Gastroesophageal sphincter (tissue), 4 donors: Measurements from ENCODE around the gene SEC24B. TPM values are rescaled to one million over a fixed set of nuclear protein-coding genes. Genes with fewer than 3 reads are reported as not detected.

Experiments
- ATAC-seq: fragments of 150-250 bp; one replicate; pipeline ENCODE4 v1.9.1; 2016; ENCODE audit warnings: mild to moderate bottlenecking, moderate library complexity
- H3K27ac ChIP-seq, 4 donors: fragments of 200-600 bp; sonication (generic) in 3 of 4; 1 replicate in 3 of 4; 2 replicates in 1 of 4; pipeline ENCODE4 v1.5.1; 2016 to 2019
- H3K27me3 ChIP-seq: fragments of 200-600 bp; sonication (generic); one replicate; pipeline ENCODE4 v1.5.1; 2019
- H3K36me3 ChIP-seq, 2 donors: fragments of 200-600 bp; sonication (generic); one replicate each; pipeline ENCODE4 v1.5.1; 2019; ENCODE audit warnings: control low read depth in 1 of 2
- H3K4me1 ChIP-seq, 3 donors: fragments of 200-600 bp; sonication (generic); 1 replicate in 2 of 3; 2 replicates in 1 of 3; pipeline ENCODE4 v1.5.1; 2016 to 2019; ENCODE audit warnings: control low read depth in 2 of 3
- H3K4me3 ChIP-seq, 2 donors: fragments of 200-600 bp; sonication (generic); one replicate each; pipeline ENCODE4 v1.5.1; 2019; ENCODE audit warnings: mild to moderate bottlenecking in 1 of 2, moderate library complexity in 1 of 2
- H3K9me3 ChIP-seq, 3 donors: fragments of 200-600 bp; sonication (generic); one replicate each; pipeline ENCODE4 v1.5.1; 2017 to 2019; ENCODE audit warnings: control low read depth in 2 of 3
- EP300 ChIP-seq: sonication (generic); formaldehyde crosslinking; IDR thresholded peaks from one replicate; pipeline ENCODE4 v1.6.1; 2017; ENCODE audit warnings: antibody characterized with exemption, mild to moderate bottlenecking
- POLR2A ChIP-seq, 2 donors: fragments of 450-650 bp; IDR thresholded peaks; one replicate each; pipeline ENCODE4 v1.6.1; 2017; ENCODE audit warnings: antibody characterized with exemption in 2 of 2, mild to moderate bottlenecking in 2 of 2, moderate library complexity in 1 of 2
- POLR2AphosphoS5 ChIP-seq: sonication (generic); formaldehyde crosslinking; IDR thresholded peaks from one replicate; pipeline ENCODE4 v1.6.1; 2017; ENCODE audit warnings: antibody characterized with exemption
- WGBS, 2 donors: methylation state at CpG; one replicate each; pipeline ENCODE4 v1.1.5; 2018; ENCODE audit warnings: low coverage in 1 of 2; 5-methylcytosine and 5-hydroxymethylcytosine counted together
- total RNA-seq, 4 donors: library from RNA; depleted of rRNA; stranded (reverse); fragments of >200 nt; gene quantifications; one replicate each; pipeline ENCODE4 v1.1.0, GENCODE V29; 2016
- TF ChIP-seq, protein P1 (sequence below), 4 experiments: fragments of 200-600 bp in 2 of 4; fragments of 450-650 bp in 2 of 4; sonication (generic) in 1 of 4; IDR thresholded peaks; one replicate each; pipeline ENCODE4 v1.5.1; 2017 to 2019; ENCODE audit warnings: antibody characterized with exemption in 4 of 4, mild to moderate bottlenecking in 2 of 4, moderate library complexity in 2 of 4

The SEC24B gene
- total RNA-seq, 4 donors from 2014 or later, result 39.5 to 43.5 (median 41.7) TPM

DNA sequence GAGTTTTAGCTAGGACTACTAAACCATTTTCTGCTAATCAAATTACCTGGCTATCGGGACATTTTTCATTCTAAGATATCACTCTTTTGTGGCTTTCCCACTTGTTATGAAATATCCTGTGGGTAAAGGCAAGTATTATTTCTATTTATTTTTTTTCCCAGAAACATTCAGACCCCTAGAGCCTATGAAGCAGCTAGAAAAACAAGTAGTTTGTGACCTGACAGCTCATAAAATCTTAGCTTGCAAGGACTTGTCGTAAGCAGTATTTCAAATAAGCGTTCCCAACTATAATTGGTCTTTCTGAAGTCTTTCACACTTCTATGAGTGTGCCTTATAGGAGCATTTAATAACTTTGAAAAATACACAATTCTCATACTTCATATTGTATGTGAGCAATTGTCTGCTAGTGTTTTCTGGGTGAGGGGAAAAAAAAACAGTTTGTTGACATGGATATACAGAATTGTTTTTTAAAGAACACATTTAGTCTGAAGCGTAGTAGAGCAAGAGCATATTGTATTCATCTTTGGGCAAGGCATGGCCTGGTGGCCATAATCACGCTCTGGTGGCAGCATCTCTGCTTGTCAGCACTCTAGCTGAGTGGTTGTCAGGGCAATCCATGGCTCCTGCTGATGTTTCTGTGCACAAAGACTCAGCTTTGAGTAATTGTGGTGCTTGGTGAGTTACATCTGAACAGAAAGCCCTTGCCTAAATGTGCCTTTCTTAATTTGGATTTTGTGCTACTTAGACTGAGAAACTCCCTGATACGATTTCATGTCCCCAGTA, 129.0 kb downstream of the SEC24B start:
- TF ChIP-seq EP300, result no peak
- TF ChIP-seq POLR2AphosphoS5, result no peak
- TF ChIP-seq, protein P1, sequence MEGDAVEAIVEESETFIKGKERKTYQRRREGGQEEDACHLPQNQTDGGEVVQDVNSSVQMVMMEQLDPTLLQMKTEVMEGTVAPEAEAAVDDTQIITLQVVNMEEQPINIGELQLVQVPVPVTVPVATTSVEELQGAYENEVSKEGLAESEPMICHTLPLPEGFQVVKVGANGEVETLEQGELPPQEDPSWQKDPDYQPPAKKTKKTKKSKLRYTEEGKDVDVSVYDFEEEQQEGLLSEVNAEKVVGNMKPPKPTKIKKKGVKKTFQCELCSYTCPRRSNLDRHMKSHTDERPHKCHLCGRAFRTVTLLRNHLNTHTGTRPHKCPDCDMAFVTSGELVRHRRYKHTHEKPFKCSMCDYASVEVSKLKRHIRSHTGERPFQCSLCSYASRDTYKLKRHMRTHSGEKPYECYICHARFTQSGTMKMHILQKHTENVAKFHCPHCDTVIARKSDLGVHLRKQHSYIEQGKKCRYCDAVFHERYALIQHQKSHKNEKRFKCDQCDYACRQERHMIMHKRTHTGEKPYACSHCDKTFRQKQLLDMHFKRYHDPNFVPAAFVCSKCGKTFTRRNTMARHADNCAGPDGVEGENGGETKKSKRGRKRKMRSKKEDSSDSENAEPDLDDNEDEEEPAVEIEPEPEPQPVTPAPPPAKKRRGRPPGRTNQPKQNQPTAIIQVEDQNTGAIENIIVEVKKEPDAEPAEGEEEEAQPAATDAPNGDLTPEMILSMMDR (IDR thresholded peaks at IDR 0.05), result no peak
- no peak for TF ChIP-seq POLR2A (IDR thresholded peaks at IDR 0.05)
- no peak overlapping the region for H3K27ac ChIP-seq
- no peak for ATAC-seq
- WGBS, 2 donors, result 88 to 94% methylated on average over 6 of the region's 6 CpGs
- H3K4me1 ChIP-seq, result peaks cover 0 to 31% (median 8%) of the 10 kb centered on the region in 3 donors
- H3K4me3 ChIP-seq, result no peak overlapping the region
- H3K36me3 ChIP-seq, result no peaks in the 10 kb centered on the region
- H3K9me3 ChIP-seq, result no peaks in the 10 kb centered on the region
- H3K27me3 ChIP-seq, result no peaks in the 10 kb centered on the region

DNA sequence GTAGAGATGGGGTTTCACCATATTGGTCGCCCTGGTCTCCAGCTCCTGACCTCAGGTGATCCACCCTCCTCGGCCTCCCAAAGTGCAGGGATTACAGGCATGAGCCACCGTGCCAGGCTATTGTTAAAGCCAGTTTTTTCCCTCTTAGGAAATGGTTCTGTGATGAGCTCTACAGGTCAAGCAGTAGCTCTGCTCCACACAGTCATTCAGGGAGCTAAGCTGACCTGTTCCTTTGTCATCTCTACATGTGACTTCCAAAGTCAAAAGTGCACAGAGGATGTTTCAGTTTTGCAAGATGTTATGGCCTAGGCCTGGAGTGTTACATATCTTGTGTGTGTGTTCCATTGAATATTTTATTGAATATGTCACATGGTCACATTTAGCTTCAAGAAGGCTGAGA, 137.9 kb downstream of the SEC24B start:
- TF ChIP-seq, protein P1 (IDR thresholded peaks at IDR 0.05), result no peak
- TF ChIP-seq POLR2AphosphoS5 (no peak), EP300 (no peak), POLR2A (IDR thresholded peaks at IDR 0.05) (no peak)
- 91% methylated on average over 3 of the region's 3 CpGs; no CpG with 5 or more reads in 1 of the 2 donors for WGBS, 2 donors
- peaks cover 0 to 4% (median 0%) of the 10 kb centered on the region in 3 donors for H3K9me3 ChIP-seq
- H3K4me1 ChIP-seq, result no peaks in the 10 kb centered on the region
- ATAC-seq, result no peak
- no peak overlapping the region for H3K27ac ChIP-seq
- H3K36me3 ChIP-seq, result no peaks in the 10 kb centered on the region
- no peaks in the 10 kb centered on the region for H3K27me3 ChIP-seq
- no peak overlapping the region for H3K4me3 ChIP-seq

DNA sequence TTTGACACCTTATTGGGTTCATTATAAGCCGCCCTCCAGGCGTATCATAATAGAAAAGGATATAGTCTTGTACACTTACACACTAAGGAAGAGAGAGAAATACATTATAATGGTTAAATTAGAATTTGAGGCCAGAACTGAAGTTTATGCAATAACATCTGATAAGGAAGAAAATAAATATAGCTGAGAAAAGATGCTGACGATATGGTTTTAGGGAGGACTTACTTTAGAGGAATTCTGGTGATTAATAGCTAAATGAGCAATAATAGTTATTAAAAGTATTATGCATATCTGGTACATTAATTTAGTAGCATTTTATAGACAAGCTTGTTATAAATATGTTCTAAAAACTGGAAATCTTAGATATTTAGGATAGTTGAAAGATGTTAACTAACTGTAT, 138.5 kb downstream of the SEC24B start:
- H3K27me3 ChIP-seq, result no peaks in the 10 kb centered on the region
- no peak for ATAC-seq

DNA sequence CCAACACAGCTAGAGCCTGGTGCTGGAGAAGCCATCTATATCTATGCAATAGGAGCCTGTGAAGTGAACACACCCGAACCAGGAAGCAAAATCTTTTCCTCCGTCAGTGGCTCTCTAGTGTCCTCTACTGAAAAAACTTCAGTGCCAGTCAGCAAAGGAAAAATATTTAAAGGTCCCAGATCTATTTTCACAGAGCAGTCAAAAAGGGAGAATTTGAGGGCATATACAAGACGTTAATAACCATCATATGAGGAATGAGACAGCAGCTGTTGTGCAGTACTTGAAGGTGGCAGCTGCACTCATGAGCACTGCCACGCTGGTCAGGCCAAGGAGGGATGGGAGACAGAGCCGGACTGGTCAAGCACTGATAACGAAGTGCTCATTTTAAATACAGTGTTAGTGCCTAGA, 140.8 kb downstream of the SEC24B start:
- no peaks in the 10 kb centered on the region for H3K27me3 ChIP-seq
- 68 to 76% methylated on average over 6 of the region's 6 CpGs for WGBS, 2 donors
- peaks cover 0 to 4% (median 0%) of the 10 kb centered on the region in 3 donors for H3K9me3 ChIP-seq
- no peak overlapping the region for H3K27ac ChIP-seq
- no peaks in the 10 kb centered on the region for H3K36me3 ChIP-seq
- H3K4me1 ChIP-seq, result no peaks in the 10 kb centered on the region
- no peak for ATAC-seq
- H3K4me3 ChIP-seq, result no peak overlapping the region
- no peak for TF ChIP-seq POLR2A (IDR thresholded peaks at IDR 0.05)
- TF ChIP-seq, protein P1 (IDR thresholded peaks at IDR 0.05), result peak in 1 of 4 experiments; percentile 30

More for the DNA sequence above, 138.5 kb downstream of the SEC24B start:
- Histone ChIP-seq H3K36me3 (no peaks in the 10 kb centered on the region), H3K4me3 (no peak overlapping the region), H3K9me3 (peaks cover 0 to 4% (median 0%) of the 10 kb centered on the region in 3 donors), H3K4me1 (no peaks in the 10 kb centered on the region), H3K27ac (no peak overlapping the region)
- WGBS, 2 donors, result 91 to 95% methylated on average over 3 of the region's 3 CpGs
- no peak for TF ChIP-seq POLR2A (IDR thresholded peaks at IDR 0.05)
- TF ChIP-seq, protein P1 (IDR thresholded peaks at IDR 0.05), result no peak
- TF ChIP-seq POLR2AphosphoS5, result no peak
- no peak for TF ChIP-seq EP300
